B cell (primary cell): ENCODE measurements around the gene SHFL.

Experiments
- EZH2 ChIP-seq: IDR thresholded peaks from 2 replicates; pipeline ENCODE4 v1.6.1; 2012; ENCODE audit warnings: borderline replicate concordance, low read depth, mild to moderate bottlenecking, moderate library complexity, low read length; ENCODE audit not compliant: insufficient read depth, poor library complexity, severe bottlenecking
- TF ChIP-seq, protein P1 (sequence below): fragments of 200-600 bp; IDR thresholded peaks from one replicate; pipeline ENCODE4 v1.8.0; 2022; ENCODE audit warnings: antibody characterized with exemption, mild to moderate bottlenecking

DNA sequence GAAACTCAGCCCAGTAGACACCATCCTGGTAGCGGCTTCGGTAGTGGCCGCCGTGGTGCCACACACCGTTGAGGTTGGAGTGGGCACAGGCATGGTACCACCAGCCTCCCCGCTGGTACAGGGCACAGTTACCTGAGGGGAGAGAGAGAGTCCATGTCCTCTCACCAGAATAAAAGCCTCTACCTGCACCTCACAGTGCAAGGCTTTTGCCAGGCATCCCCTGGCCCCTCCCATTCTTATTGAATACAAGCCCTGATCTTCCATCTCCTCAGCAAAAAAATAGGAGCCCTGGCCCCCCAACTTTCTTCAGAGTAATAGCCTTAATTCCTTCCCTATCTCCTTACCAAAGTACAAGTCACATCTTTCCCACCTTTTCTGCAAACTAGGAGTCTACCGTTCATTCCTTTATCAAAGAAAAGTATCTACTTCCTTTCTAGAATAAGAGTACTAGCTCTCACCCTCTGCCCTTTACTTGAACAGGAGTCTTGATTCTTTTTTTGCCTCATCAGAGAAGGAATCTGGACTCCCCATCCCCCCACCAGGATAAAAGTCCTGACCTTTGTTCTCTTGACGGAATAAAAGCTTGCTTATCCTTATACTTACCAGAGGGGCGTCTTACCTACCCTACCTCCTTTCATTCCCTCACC lies 6.7 kb downstream of the SHFL start:
- TF ChIP-seq, protein P1, sequence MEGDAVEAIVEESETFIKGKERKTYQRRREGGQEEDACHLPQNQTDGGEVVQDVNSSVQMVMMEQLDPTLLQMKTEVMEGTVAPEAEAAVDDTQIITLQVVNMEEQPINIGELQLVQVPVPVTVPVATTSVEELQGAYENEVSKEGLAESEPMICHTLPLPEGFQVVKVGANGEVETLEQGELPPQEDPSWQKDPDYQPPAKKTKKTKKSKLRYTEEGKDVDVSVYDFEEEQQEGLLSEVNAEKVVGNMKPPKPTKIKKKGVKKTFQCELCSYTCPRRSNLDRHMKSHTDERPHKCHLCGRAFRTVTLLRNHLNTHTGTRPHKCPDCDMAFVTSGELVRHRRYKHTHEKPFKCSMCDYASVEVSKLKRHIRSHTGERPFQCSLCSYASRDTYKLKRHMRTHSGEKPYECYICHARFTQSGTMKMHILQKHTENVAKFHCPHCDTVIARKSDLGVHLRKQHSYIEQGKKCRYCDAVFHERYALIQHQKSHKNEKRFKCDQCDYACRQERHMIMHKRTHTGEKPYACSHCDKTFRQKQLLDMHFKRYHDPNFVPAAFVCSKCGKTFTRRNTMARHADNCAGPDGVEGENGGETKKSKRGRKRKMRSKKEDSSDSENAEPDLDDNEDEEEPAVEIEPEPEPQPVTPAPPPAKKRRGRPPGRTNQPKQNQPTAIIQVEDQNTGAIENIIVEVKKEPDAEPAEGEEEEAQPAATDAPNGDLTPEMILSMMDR: no peak
- TF ChIP-seq EZH2: no peak
